ENCODE data around the gene OXSR1.
"Not testable (repeated sequence)": the region's sequence is repeated elsewhere in the genome, so short reads cannot be mapped to it uniquely, and the experiment has no call there.

OXSR1 gene

DNA sequence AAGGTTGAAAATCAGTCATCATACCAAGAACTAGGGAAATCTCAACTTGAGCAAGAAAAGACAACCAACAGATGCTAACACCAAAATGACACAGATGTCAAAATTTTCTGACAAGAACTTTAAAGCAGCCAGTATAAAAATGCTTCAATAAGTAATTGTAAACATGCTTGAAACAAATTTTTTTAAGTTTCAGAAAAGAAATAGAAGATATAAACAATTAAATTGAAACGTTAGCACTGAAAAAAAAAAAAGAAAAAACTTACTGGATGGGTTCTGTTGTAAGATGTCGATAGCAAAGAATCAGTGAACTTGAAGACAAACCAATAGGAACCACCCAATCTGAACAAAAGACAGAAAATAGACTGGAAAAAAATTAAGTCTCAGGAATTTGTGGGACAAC lies 18.8 kb upstream of the OXSR1 start:
- no peak for DNase-seq

DNA sequence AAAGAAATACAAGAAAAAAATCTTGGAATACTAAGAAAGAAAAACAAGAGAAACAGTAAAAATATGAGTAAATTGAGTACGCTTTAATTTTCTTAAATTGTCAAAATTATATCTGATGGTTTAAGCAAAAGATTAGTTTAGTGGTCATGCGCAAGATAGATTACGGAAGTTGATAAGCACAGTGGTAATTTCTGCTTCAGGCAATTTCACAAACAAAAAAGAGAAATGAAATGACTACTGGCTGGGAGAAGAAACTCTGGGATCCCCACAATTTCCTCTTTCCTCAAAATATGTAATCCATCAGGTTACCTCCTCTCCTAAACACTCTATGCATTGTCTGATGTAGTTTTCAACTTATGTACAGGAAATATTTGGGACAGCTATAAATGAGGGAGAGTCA lies 17.9 kb upstream of the OXSR1 start:
- DNase-seq = no peak

DNA sequence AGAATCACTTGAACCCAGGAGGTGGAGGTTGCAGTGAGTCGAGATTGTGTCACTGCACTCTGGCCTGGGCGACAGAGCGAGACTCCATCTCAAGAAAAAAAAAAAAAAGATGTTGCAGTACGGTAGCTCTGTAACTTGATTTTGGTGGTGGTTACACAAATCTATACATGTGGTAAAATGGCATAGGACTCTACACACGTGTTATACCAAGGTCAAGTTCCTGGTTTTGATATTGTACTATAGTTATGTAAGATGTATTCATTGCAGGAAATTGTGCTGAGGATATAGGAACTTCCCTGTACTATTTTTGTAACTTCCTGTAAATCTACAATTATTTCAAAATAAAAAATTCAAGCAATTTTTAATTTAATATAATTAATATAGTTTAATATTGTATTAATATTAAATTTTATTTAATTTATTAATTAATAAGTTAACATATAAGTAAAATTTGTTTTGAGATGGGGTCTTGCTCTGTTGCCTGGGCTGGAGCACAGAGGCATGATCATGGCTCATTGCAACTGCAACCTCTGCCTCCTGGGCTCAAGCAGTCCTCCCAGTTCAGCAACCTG lies 16.9 kb upstream of the OXSR1 start:
- no peak for DNase-seq

DNA sequence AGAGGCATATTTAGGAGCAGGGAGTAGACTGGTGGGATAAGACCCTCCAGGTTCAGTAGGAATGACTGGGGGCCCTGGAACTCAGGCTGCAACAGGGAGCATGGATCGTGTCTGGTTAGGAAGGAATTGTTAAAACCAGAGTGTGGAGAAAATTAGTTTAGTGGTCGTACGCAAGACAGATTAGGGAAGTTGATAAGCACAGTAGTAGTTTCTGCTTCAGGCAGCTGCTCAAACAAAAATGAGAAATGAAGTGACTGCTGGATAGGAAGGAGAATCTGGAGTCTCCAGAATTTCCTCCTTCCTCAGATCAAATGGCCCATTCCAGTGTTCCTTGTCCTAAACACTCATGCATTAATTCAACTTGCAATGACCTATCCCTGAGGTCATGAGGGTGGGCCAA lies 15.6 kb upstream of the OXSR1 start:
- DNase-seq = no peak

DNA sequence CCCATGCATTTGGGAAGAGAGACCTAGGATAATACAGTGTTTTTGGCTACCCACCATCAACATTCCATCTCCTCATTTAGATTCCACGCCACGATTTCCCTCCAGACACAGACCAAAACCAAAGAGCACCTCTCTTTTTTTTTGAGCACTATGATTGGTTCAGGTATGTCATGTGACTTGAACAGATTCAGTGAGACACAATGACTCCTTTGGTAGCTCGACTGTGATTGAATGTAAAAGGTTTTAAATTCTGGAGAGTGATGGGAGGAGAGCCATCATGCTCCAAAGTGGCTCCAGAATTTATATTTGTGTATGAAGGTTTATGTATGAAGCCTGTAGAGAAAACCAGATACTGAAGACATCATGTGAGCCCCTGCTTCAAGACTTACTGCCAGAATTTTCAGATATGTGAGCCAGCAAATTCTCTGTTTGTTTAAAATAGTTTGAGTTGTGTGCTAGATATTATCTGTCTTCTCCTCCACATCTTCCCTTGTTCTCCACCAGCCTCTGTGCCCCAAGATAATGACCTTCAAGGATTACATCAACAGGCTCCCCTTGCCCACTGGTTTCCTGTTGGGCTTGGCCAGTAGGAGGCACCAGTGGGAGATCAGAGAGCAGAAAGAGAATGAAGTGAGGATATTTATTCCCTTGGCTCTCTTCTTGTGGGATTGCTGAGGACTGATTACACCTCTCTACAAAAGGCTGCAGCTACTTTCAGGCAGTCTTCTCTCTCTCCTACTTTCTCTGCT lies 14.4 kb upstream of the OXSR1 start:
- DNase-seq = no peak

DNA sequence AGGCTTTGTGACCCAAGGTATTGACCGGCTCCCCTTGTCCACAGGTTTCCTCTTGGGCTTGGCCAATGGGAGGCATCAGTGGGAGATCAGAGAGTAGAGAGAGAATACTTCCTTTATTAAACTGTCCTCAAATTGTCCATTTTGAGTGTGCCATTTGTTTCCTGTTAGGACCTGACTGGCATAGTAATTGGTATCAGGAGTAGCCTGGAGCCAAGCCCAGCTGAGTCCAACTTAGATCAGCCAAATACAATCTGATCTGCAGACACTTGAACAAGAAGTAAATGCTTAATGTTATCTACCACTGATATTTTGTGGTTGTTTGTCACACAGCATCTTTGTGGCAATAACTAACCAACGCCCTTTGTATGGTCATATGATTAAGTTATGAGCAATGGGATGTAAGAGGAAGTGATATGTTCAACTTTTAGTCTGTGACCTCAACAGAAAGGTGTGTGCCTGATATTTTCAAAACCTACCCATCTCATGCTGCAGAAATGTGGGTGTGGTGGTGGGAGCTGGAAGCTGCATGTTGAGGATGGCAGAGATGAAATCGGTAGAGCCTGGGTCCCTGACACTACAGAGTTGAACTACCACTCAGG lies 13.6 kb upstream of the OXSR1 start:
- no peak for DNase-seq

DNA sequence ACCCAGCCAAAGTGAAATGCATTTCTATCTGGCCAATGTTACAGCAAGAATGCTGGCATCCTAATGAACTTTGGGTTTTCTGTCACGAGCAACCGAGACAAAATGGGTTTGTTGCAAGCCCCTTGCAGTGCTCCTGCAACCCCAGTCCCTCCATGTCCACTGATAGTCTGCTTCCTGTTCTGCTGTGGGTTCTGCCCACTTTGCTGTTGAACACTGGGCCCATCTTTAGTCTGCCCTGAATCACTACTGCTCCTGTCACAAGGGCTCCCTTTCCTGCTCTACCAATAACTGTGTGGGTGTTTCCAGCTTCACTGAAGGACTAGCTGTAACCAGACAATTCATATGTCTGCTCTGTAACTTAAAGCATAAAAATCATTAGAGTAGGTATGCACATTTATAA lies 12.7 kb upstream of the OXSR1 start:
- DNase-seq = no peak

DNA sequence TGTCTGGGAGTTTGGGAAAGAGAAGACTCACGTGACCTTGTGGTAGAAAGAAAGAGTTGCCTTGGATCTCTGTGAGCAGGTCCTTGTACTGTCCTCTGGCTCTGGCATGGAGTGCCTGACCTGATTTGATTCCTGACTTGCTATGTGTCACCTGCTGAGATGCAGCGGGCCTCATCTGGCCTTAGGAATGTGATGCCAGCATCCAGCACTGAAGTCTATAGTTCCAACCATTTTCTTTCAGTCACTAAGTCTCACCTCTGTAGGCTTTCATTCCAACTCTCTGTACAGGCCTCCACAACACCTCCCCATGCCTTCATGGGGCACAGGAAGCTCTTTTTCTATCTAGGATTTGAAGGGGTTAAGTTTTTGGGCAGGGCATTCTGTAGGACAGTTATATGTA lies 12.1 kb upstream of the OXSR1 start:
- no peak for DNase-seq

DNA sequence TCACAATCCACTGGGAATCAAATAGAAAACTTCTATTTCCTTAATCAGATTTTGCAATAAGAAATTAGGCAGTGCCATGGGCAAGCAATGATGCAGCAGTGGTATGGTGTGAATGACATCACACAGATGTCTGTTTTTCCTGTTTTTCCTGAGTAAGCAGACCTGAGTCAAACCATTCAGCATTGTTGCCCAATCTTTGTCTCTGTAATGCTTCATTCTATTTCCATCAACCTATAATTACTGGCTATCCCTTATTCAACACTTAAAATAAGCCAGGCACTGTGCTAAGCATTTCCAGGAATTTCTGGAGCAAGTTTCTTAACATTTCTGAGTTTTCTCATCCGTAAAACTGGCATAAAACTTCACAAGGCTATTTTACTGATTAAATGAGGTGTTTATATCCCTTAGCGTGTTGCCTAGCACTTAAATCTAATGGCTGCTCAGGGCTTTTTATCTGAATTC lies 11.3 kb upstream of the OXSR1 start:
- DNase-seq = no peak

DNA sequence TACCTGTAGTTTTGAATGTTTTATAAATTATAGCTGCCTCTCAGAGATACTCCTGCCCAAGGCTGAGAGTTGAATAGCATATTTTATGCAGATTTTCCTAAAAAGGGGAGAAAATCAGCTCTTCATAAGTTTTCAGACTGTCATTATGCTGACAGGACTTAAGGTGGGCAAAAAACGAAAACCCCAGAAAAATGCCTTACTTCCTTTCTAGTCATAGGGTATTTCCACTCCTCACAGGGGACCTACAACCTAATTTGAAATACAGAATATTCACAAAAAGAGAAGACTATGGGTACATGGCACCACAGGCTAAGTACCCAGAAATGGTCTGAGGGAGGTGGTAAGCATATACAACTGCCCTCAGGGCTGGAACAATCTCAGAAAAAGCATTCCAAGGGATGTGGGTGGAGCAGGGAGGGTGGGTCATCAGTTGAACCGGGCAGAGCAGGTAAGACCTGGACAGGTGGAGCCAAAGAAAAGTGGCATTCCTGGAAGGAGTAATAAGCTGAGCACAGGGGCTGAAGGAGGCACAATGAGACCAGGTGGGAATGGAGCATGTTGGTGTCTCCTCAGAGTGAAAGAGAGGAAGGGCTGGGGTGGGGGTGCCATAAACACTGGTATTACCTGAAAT lies 10.6 kb upstream of the OXSR1 start:
- no peak for DNase-seq

DNA sequence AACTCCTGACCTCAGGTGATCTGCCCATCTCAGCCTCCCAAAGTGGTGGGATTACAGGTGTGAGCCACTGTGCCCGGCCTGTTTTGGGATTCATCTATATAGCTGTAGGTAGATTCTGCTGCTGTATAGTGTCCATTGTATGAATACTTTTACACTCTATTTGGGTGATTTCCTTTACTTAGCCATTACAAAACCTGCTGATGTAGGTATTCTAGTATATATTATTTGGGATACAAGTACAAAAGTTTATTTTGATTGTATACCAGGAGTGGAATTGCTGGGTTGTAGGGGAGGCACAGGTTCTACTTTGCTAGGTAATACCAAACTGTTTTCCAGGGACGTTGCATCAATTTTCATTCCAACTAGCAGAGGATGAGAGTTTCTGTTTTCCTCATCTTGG lies 9.5 kb upstream of the OXSR1 start:
- DNase-seq = no peak

DNA sequence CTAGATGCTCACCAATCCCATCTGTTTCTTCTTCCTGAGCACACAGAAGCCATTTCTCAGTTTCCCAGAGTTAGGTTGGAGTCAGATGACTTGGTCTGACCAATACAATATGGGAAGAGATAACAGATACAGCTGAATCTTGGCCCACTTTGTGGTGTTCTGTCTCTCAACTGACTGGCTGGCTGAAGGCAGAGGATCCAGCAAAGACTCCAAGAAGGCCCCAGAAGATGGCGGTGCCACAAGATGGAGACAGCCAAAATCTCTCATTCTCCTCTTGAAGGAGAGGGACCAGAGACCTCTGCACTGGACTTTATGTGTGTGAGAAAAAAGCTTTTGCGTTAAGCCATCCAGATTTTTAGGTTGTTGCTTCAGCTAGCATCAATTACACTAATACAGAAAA lies 8.2 kb upstream of the OXSR1 start:
- no peak for DNase-seq

DNA sequence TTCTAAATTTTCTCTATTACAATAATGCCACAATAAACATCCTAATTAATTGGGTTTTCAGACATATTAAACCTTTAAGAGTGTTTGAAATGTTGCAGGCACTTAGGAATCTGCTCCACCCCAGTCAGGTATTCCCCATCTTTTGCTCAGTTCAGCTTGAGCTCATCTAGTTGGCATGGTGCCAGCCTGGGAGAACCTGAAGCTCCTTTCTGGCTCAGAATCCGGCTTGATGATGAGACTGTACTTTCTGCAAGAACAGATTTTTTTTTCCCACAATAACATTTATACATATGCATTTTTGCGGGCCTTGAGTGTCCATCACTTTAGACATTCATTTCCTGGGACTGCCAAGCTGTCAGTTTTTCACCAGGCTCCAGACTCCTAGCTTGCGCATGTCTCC lies 7.7 kb upstream of the OXSR1 start:
- peak; percentile 12 for DNase-seq

DNA sequence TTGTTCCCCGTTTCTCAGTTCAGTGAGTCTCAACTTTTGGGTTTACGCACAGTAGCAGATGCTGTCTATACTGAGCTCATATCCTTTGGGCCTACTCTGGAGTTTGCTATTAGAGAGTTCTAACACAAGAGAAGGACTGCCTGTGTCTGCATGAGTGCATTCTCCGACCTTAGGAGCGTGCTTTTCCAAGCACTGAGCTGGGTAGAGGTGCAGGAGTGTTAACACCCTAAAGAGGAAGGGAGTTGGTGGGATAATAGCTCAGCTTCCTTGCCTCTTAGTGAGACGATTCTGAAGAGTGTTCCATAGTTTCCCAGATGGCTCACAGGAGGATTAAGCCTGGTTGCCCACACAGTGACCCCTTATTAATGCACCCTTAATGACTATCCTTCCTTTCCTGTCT lies 6.9 kb upstream of the OXSR1 start:
- no peak for DNase-seq

DNA sequence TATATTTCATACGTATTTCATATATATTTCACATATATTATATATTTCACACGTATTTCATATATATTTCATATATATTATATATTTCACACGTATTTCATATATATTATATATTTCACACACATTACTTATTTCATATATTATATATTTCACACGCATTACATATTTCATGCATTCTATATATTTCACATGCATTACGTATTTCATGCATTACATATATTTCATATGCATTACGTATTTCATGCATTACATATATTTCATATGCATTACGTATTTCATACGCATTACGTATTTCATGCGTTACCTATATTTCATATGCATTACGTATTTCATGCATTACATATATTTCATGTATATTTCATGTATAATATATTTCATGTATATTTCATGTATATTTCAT lies 4.6 kb upstream of the OXSR1 start:
- not testable (repeated sequence) for DNase-seq

DNA sequence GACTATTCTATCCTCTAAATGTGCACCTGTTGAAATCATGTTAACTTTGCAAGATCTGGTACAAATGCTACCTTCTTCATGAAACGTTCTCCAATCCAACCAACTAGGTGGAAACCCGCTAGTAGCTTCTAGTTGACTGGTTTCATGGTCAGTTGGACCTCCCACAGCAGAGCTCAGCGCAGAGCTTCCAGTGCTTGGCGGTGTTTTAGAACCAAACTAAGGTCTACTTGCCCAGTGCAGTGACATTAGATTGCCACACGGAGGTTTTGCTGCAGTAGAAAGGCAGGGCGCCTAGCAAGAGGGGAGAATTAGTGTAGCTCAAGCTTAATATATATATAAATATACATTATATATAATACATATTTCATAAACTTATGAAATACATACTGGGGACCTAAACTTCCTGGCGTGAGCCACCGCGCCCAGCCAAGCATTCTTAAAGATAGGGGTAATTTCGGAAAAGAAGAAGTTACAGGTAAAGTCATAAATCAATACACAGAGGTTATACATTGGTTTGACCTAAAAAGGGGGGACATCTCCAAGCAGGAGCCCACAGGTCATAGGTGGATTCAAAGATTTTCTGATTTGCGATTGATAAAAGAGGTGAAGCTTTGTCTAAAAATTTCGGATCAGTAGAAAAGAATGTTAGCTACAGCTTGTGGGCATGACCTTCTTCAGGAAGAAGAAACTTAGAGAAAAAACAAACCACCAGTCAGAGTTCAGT lies 2.1 kb upstream of the OXSR1 start:
- DNase-seq = no peak

DNA sequence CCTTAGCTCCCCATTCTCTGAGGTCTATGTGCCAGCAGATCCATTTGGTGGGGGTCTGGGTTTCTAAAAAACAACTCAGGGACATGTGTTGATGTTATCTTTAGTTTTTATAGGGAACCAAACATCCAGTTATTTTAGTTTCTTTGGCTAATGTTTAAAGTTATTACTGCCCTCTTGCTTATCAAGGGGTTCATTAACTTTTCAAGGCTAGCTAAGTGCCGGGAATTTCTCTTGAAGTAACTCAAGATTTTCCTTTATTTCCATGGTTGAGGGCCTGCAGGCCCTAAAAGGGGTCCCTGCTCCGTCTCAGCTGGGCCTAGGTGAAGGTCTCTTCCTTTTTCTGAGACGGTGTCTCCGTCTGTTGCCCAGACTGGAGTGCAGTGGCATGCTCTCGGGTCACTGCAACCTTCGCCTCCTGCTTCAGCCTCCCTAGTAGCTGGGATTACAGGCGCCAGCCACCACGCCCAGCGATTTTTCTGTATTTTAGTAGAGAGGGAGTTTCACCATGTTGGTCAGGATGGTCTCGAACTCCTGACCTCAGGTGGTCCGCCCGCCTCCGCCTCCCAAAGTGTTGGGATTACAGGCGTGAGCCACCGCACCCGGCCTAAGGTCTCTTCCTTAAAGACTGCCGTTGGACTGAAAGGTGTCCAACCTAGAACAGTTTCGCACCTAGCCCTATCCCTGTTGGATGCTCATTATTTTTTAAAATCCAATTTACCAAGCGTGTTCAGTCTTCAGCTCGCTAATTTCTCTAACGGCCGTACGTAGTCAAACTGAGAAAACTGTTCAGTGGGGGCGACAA lies 1.3 kb upstream of the OXSR1 start:
- no peak for DNase-seq

DNA sequence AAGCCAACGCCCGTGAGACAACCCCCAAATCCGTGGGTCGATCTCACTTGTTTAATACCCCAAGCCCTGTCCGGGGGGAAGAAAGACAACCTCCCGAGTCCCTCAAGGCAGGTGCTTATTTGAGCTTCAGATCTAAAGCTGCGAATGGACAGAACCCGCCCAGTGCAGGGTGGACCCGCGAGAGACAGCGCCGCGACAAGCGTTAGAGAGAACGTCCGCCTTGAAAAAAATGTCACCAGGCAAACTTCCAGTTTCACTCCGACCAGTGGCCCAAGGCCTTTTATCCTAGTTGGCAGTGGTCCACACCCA lies 740 bp upstream of the OXSR1 start:
- no peak for DNase-seq

DNA sequence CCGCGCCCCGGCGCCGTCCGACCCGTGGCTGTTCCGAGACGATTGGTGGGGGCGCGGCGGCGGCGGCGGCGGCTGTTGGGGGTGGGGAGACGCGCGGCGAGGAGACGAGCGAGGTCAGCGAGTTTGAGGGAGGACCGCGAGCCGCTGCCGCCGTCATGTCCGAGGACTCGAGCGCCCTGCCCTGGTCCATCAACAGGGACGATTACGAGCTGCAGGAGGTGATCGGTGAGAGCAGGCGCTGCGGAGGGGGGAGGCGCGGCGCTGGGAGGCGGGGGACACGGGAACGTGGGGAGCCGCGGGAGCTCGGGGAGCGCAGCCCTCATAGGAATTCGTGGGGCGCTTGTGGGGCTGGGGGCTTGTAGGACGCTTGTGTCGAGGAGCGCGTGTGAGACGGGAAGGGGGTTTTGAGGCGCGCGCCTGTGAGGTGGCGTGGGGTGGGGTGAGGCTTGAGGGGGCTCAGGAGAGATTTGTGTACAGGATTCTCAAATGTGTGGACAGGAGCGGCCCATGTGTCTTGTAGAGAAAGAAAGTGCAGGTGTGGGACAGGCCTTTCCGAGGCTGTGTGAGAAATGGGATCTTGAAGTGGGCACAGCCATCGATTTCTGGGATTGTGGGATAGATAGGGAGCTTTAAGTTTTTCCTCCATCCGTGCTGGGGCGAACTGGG lies 518 bp downstream of the OXSR1 start:
- DNase-seq = no peak

DNA sequence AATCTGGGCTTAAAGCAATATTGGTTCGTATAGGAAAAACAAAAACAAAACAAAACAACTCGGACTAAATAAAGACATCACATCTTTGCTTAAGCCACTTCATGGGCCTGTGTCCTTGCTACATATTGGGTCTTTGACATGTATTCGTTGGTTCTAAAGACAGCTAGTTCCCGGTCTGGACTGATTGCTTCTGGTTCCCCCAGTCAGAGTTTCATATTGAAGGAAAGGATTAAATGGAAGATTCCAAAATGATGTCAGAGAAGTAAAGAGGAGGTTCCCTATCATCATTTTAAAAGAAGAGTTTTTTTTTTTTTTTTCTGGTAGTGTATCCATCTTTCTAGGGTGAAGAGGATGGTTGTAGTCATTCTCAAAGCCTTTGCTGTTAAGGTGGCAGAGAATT lies 2.3 kb downstream of the OXSR1 start:
- DNase-seq = no peak

DNA sequence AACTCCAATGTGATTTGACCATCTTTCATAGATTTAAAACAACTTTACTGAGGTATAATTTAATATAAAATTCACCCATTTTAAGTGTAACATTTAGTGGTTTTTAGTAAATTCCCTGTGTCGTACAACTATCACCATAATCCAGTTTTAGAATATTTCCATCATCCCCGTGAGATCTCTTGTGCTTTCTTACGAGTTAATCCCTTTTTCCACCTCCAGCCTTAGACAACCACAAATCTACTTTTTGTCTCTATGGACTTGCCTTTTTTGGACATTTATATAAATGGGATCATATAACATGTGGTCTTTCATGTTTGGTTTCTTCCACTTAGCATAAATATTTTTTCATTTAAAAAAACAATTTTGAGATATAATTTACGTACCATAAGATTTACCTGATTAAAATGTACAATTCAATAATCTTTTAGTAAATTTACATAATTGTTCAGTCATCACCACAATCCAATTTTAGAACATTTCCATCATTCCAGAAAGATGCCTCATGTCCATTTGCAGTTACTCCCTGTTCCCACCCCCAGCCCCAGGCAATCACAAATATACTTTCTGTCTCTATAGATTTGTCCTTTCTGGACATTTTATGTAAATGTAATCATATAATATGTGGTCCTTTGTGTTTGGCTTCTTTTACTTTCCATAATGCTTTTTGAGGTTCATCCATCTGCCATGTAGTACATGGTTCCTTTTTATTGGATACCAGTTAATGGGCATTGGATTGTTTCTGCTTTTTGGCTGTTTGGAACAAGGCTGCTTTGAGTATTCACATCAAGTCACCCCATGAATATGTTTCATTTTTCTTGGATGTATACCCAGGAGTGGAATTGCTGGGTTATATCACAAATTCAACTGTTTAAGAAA lies 3.1 kb downstream of the OXSR1 start:
- no peak for DNase-seq

All from NCI-H510A treated with DMSO at 0.1 percent for 48 hours (cell line).